ENCODE data around the gene CTRL.
"Not testable (repeated sequence)": the region's sequence is repeated elsewhere in the genome, so short reads cannot be mapped to it uniquely, and the experiment has no call there.

CTRL gene

DNA sequence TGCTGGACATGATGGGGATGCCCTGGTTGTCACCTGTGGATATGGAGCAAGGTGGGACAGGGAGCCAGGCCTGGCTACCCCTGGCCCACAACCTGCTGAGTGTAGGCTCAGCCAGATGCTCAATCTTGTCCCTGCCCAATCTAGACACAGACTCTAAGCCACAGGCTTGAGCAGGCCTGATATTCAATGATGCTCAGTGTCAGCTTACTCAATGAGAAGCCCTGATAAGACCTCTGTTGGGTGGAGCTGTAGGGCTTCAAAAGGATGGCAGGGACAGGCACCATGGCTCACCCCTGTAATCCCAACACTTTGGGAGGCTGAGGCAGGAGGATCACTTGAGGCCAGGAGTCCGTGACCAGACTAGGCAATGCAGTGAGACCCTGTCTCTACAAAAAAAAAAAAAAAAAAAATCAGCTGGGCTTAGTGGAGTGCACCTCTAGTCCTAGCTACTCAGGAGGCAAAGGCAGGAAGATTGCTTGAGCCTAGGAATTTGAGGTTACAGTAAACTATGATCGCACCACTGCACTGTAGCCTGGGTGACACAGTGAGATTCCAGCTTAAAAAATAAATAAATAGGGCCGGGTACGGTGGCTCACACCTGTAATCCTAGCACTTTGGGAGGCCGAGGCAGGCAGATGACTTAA, 8.9 kb upstream of the CTRL start:
- no peak for DNase-seq

DNA sequence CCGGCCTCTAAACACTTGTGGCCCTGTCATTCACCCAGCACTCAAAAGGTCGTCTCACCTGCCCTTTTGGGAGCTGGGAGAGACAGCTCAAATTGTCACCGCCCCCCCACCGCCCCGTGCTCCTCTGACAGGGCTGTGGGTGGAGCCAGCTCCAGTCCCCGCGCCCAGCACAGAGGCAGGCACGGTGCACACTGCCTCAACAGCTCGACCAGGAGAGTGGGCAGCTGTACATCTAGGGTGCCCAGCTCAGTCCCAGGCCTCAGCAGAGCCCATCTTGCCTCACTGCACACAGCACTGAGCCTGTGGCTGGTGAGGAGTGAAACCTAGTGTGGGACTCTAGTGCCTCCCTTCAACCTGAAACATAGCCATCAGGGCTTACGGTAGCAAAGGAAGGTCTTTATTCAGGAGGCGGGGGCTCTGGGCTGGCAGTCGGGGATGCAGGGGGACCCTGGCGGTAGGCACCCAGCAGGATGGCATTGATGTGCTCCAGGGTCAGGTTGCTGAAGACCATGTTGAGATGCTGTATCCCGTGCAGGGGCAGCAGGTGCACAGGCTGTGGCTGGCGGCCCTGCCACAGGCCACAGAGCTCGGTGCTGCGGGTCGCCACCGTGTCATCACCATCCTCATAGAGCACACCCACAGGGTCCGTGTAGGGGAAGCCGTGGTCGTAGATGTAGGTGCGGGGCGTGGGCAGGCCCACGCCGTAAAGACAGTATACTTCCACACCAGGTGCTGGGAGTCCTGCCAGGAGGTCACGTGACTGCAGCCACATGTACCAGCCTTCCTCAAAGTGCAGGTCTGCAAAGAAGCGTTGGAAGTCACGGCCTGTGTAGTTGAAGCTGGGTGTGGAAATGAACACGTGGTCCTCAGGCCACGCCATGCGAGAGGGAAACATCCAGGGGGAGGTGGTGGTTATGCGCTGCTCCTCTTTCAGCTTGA, 8.1 kb upstream of the CTRL start:
- DNase-seq: peak; percentile 64

DNA sequence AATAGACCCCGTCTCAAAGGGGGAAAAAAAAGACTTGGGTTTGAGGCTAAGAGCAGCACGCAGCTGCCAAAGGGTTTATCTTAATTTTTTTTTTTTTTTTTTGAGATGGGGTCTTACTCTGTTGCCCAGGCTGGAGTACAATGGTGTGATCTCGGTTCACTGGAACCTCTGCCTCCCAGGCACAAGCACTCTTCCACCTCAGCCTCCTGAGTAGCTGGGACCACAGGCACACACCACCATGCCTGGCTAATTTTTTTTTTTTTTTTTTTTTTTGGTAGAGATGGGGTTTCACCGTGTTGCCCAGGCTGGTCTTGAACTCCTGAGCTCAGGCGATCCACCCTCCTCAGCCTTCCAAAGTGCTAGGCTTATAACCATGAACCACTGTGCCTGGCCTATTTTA, 6.1 kb upstream of the CTRL start:
- DNase-seq: not testable (repeated sequence)

DNA sequence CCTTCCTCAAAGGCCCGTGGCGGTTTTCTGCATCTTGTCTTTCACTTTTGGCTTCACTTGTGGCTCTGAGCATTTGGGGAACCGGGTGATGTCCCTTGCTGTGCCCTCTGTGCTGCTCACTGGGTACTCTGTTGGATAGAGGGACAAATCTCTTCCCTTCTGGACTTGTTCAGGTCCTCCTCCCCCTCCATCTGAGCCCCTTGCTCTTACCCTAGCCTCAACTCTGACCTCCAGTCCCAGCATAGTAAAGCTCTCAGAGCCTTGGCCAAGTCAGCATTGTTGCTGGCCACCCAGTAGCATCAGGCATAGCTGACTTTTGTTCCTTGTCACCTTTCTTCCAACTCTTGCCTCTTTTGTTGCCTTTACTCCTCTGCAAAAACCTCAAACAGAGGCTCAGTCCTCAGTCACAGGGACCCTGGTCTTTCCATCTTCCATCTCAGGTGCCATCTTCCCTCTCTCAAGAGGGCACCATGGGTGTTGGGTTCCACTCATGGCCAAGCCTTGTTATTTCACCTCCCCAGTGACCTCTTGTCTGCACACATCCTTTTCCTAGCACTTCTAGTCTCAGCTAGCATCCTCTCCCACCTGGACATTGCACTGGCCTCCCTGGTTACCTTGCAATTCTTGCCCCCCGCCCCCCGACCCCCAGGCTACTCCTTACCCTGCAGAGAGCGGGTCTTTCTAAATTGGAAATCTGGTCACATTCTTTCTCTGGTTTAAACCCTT, 5.4 kb upstream of the CTRL start:
- DNase-seq: peak; percentile 66

DNA sequence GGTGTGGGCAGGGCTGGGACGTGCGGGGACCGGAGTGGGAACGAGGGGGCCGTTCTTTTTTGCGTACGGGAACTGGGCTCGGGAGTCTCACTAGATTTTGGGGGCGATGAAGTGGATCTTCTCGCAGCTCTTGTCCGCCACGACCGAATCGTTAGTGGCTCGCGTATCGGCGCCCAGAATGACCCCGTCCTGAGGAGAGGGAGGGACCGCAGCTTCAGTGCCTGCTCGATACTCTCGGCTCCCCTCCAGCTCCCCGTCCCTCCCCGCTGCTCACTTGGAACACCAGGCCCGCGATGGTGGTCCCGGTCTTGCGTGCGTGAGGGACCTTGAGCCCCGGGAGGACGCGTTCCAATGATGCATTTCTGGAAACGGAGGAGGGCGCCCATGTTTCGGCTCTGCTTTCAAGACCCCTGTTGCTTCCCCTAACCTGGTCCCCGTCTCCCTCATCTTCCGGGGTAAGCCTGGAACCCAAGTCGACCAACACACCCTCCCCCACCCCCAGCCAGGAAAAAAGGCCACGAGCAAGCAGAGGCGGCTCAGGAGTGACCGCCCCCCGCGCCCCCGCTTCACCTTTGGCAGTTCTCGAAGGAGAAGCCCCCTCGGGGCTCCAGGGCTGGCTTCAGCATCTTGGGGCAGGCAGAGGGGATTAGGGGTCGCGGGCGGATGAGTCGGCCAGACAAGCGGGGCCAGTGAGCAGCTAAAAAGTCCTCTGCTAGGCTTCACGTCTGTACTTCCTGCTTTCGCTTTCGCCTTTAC, 4.6 kb upstream of the CTRL start, which contains the start of gene PSMB10:
PSMB10 (minus strand) TSS at position 727 of the 756 bp plus-strand sequence; CDS start at position 626, 101 bp downstream.
- peak; percentile 43 for DNase-seq

DNA sequence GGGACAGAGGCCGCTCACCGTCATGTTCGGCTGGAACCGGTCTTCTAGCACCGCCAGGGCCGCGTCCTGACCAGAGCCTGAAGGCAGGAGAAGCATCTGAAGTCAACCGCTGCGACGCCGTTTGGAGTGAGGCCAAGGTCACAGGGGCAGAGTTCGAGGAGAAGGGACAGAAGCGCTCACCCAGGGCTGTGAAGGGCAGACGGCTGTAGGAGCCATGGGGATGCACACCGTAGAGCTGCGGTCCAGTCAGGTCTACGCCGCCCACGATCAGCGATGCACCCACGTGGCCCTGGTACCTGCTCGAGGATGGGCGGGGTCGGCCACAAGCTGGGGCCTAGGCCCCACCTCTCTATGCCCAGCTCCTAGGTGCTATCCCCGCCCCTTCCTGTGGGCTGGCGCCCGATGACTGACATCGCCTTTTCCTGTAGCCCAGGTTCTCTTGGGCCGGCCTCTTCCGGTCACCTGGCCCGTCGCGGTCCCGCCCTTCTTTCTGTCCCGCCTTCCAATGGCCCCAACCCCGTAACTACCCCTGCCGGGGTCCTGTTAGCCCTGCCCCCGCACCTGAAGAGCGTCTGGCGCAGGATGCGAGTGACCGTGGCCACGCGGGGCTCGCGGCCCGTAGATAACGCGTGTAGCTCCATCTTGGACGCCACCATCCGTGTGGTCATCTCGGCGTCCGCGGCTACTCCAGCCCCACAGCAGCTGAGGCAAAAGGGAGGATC, 3.9 kb upstream of the CTRL start:
- peak; percentile 92 for DNase-seq

DNA sequence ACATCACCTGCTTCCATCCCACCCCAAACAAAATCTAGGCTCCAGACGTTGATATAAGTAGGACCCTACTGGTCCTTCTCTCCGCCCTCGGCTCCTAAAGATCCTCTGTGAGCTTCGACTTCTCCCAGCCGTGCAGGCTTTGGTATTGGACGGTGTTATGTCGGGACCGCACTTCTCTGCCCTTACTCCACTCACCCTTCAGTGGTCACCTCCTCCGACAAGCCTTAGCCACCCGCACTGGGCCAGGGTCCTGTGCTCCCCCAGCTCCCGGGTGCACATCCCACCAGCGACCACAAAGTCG, 3.4 kb upstream of the CTRL start:
- DNase-seq: no peak

DNA sequence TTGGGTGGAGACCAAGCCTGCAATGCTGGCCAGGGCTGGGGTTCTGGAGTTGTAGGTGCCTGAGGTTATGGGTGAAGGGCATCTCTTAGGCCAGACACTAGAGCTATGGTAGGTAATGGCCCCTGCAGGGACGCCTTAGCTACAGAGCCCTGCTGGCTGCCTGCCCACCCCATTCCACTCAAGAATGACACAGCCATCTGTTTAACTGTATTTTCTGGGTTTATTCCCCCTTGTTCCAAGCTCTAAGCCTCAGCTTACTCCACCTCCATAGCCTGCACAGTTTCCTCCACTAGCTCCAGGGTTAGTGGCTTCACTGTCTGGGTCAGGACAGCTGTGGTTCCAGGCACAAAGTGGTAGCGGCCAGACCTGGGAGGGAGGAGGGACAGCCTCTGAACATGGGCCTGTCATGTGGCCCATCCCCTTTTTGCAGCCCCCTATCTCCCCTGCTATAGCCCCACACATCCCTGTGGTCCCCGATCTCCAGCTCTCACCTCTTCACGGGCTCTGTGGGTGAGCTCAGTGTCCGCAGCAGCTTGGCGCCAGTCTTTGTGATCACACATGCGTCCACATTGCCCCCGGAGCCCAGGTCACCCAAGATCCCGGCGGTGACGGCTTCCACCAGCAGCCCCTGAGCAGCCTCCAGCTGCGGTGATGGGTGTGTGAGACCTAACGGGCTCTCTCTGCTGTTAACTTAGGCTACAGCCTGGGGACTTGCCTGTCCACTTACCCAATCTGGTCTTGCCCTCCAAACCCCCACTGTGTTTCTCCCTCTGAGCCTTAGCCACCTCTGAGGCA, 2.8 kb upstream of the CTRL start:
- DNase-seq: no peak

DNA sequence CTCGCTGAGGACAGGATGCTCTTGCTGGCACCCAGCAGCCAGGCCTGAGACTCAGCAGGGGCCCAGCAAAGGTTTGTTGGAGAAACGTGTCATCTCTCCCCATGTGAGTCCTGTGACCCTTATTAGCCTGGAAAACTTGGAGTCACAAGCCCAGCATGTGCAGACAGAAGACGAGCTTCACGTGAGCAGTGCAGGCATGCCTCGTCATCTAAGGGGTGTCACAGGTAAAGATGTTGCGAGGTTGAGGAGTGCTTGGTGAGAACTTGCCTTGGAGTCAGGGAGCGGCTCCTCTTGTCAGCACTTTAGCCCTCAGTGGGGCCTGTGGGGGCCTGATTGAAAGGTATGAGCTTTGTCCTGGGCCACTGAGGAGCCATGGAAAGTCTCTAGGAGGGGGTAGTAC, 2.1 kb upstream of the CTRL start:
- DNase-seq: no peak

DNA sequence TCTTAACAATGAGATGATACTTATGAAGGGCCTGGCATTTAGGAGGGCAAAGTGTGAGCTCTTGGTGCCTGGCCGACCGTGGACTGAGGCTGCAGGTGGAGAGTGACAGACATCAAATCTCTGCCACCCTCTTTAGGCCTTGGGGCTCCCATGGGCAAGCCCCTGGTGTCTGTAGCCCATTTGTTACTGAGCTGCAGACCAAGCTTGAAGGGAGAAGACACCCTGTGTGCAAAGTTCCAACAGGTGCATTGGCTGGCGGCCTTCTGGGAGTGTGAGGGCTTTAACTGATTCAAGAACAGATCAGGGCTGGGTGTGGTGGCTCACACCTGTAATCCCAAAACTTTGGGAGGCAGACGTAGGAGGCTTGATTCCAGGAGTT, 789 bp upstream of the CTRL start:
- DNase-seq: no peak

DNA sequence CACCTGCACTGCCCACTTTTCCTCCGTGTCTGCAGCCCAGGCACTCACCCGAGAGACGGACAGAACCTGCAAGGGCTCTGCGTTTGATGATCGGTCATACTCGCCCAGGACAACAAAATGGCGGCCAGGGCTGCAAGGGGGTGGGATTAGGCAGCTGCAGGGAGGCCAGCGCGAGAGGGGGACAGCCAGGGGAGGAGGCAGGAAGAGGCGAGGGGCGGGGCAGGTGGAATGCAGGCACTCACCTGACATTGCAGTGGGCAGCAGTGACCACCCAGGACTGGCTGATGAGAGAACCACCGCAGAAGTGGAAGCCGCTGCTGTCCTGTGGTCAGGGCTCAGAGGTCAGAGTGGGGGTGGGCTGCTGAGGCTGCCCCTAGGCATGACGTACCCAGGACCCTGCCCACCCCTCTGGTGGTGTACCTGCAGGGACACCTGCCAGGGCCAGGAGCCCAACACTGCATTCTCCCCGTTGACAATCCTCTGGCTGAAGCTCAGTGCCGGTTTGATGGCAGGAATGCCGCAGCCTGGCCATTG, 917 bp downstream of the CTRL start:
- no peak for DNase-seq

DNA sequence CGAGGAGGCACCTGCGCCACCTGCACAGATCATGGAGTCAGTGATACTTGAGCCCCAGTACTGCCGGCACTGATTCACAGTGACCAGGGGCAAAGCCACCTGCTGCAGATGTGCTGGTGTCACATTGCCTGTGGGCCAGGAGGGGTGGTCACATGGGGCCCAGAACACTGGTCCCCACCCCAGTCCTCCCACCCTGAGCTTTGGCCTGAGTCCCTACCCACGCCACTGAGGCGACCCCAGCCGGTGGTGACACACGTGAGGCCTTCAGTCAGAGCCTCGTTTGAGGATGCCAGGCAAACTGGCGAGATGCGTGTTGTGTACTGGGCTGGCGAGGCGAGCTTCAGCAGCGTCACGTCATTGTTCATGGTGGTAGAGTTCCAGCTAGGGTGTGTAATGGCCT, 1.5 kb downstream of the CTRL start:
- no peak for DNase-seq

DNA sequence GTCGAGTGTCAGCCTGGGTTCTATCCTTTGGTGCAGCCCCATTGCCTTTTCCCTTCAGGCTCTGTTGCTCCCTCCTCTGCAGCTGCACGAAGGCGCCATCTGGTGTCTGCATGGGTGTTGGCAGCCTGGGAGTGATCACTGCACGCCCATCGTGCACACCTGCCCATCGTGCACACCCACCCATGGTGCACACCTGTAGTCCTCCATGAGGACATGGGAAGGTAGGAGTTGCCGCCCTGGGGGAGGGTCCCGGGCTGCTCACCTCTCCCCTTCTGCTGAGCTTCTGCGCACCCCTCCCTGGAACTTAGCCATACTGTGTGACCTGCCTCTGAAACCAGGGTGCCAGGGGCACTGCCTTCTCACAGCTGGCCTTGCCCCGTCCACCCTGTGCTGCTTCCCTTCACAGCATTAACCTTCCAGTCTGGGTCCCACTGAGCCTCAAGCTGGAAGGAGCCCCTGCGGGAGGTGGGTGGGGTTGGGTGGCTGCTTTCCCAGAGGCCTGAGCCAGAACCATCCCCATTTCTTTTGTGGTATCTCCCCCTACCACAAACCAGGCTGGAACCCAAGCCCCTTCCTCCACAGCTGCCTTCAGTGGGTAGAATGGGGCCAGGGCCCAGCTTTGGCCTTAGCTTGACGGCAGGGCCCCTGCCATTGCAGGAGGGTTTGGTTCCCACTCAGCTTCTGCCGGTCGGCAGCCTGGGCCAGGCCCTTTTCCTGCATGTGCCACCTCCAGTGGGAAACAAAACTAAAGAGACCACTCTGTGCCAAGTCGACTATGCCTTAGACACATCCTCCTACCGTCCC, 2.9 kb downstream of the CTRL start:
- DNase-seq: peak; percentile 76

DNA sequence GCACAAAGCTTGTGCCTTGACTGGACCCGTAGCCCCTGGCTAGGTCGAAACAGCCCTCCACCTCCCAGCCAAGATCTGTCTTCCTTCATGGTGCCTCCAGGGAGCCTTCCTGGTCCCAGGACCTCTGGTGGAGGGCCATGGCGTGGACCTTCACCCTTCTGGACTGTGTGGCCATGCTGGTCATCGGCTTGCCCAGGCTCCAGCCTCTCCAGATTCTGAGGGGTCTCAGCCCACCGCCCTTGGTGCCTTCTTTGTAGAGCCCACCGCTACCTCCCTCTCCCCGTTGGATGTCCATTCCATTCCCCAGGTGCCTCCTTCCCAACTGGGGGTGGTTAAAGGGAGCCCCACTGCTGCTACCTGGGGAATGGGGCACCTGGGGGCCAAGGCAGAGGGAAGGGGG, 3.5 kb downstream of the CTRL start:
- DNase-seq: no peak

DNA sequence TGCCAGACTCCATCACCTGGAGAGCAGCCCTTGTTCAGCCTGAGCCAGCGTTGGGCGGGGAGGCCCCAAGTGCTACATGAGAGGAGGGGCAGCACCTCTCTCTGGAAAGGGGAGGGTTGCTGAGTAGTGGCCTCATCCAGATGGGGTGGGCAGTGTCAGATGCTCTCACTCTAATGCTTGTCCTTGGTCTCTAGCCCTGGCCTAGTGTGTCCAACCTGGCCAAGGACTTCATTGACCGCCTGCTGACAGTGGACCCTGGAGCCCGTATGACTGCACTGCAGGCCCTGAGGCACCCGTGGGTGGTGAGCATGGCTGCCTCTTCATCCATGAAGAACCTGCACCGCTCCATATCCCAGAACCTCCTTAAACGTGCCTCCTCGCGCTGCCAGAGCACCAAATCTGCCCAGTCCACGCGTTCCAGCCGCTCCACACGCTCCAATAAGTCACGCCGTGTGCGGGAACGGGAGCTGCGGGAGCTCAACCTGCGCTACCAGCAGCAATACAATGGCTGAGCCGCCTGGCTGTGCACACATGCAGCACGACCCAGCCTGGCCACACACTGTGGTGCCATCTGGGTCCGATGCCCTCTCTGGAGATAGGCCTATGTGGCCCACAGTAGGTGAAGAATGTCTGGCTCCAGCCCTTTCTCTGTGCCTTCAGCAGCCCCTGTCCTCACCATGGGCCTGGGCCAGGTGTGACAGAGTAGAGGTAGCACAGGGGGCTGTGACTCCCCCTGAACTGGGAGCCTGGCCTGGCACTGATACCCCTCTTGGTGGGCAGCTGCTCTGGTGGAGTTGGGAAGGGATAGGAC, 4.3 kb downstream of the CTRL start:
- DNase-seq: no peak

DNA sequence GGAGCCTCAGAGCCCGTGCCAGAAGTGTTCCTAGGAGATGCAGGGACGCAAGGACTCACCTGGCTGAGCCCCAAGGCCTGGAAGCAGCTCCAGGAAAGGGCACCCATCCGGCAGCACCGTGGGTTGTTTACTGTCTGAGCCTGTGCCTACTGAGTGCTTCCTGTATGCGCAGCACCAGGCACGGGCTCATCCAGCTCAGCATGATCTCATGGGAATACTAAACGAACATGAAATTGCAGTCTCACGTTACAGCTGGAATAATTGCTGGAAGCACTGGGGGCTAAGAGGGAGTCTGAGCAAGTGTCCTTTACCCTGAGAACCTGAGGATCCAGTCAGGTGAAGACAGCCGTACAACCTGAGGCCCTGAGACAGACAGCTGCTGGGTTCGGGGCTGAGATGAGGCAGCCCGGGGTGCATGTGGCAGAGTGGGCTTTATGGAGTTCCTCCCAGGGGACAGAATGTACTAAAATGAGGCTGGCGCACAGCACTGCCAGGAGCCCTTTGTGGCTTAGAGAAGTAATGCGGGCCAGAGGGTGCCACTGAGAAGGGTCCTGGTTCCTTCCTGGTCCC, 5.4 kb downstream of the CTRL start:
- no peak for DNase-seq

DNA sequence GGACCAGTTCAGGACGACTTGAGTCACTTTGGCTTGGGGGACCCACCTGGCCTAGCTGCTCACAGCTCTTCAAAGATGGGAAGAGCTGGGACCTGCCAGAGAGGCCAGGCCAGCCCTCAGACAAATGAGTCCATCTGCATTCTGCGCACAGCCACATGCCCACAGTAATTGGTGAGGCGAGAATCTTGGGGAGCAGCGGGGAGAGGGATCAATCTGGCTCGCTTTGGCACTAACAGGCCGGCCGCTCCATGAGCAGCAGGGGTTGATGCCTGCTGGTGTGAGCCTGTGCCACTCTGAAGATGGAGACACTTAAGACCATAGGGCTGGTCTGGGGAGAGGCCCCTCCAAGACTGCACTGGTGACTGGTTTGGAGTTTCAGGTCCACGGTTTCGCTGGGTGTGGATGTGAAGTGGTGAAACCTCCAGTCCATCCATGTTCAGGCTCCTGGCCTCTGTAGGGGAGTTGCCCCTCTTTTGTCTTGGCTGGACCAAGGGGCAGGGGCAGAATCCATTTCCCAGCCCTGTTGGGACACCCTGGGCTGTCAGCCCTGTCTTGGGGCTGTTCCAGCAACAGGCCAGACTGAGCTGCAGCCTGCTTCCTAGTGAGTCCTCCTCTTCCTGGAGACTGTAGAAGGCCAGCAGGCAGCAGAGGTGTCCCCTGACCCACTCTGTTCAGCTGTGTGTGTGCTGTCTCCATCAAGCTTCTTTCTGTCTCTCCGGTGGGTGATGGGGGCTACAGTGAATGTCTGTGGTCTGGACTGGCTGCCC, 7.3 kb downstream of the CTRL start:
- no peak for DNase-seq

DNA sequence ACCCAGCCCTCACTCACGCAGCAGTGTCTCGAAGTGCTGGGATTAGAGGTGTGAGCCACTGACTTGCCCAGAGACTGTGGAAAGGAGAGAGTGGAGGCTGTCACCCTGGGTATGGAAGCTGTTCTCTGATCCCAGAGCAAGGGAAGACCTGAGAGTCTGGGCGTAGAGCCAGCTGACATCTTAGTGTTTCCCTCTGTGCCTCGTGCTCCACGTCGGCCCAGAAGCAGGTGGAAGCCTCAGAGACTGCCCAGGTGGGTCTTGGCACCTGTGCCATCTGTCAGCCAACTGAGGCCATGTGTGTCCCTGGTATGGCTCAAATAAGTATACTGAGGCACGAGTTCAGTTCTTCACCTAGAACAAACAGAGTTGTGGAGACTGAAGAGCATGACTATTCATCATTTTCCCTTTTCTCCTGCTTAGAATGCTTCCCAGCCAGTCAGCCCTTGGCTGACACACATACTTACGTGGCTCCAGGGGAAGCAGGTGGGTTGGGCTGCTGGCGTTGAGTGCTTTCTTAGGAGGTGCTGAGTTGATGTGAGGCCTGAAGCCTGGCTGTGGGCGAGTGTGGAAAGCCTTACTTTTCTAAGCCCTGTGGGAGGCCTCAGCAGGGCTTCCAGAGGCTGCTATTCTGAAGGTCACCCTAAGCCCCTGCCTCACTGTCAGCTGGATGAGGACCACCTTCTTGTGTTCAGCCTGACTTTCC, 8.1 kb downstream of the CTRL start:
- DNase-seq: no peak
